NOMO-1 (cell line): Measurements from ENCODE around the gene ARPP21.

Experiments used
- DNase-seq, 2 experiments: peaks; one replicate each; lab custom pipeline; 2025; ENCODE audit not compliant: unreplicated experiment in 2 of 2; lab: John Stamatoyannopoulos, UW

Gene ARPP21

GRCh38 chr3:35674451-35675109 is 35.3 kb downstream of the ARPP21 start:
- DNase-seq: no peak

- no peak for DNase-seq
Measured at GRCh38 chr3:35675206-35675605, 35.9 kb downstream of the ARPP21 start.

GRCh38 chr3:35675621-35676020 is 36.3 kb downstream of the ARPP21 start:
- DNase-seq: no peak

- DNase-seq: no peak
Measured at GRCh38 chr3:35677797-35678196, 38.5 kb downstream of the ARPP21 start.

- DNase-seq: no peak
Measured at GRCh38 chr3:35678643-35679161, 39.4 kb downstream of the ARPP21 start.

GRCh38 chr3:35679409-35680080 is 40.2 kb downstream of the ARPP21 start:
- no peak for DNase-seq

- no peak for DNase-seq
Measured at GRCh38 chr3:35680866-35681650, 41.7 kb downstream of the ARPP21 start.

- no peak for DNase-seq
Measured at GRCh38 chr3:35685153-35685552, 45.8 kb downstream of the ARPP21 start.

GRCh38 chr3:35688826-35689225 is 49.5 kb downstream of the ARPP21 start:
- no peak for DNase-seq

- no peak for DNase-seq
Measured at GRCh38 chr3:35690271-35690670, 50.9 kb downstream of the ARPP21 start.

- peak; percentile 82 to 92 for DNase-seq
Measured at GRCh38 chr3:35705904-35706303, 66.6 kb downstream of the ARPP21 start.

- DNase-seq: no peak
Measured at GRCh38 chr3:35707904-35708303, 68.6 kb downstream of the ARPP21 start.

GRCh38 chr3:35708394-35709271 is 69.3 kb downstream of the ARPP21 start:
- DNase-seq: peak; percentile 6 to 66

- no peak for DNase-seq
Measured at GRCh38 chr3:35709691-35710090, 70.4 kb downstream of the ARPP21 start.

GRCh38 chr3:35710554-35710953 is 71.2 kb downstream of the ARPP21 start:
- DNase-seq: no peak

GRCh38 chr3:35718921-35719320 is 79.6 kb downstream of the ARPP21 start:
- no peak for DNase-seq

- DNase-seq: no peak
Measured at GRCh38 chr3:35721628-35722027, 82.3 kb downstream of the ARPP21 start.

GRCh38 chr3:35722902-35723301 is 83.6 kb downstream of the ARPP21 start:
- no peak for DNase-seq

- no peak for DNase-seq
Measured at GRCh38 chr3:35723480-35724097, 84.3 kb downstream of the ARPP21 start.

- DNase-seq: no peak
Measured at GRCh38 chr3:35724106-35724505, 84.8 kb downstream of the ARPP21 start.
